ENCODE results near the gene PXDN. TPM values are rescaled to one million over a fixed set of nuclear protein-coding genes. Genes with fewer than 3 reads are reported as not detected.

The PXDN gene
- total and polyA plus RNA-seq, 2 of the 13 experiments (the other 11 are each of a cell fraction or from before 2014, with no cell fraction given) = not detected

- H3K79me2 ChIP-seq (ENCODE audit: insufficient read depth, low read length) = no peaks in the 10 kb centered on the region
- in situ Hi-C loops (cut with HindIII; ENCODE audit: extremely low pct_ligation_motif_present, low pct_unique_long_range_greater_than_20kb) = no loop called here
- no peak overlapping the region for H3K4me3 ChIP-seq (replicated peaks in 1 of 3; ENCODE audit: insufficient read depth in 1 of 3, low read depth in 2 of 3, low read length in 3 of 3)
- intact Hi-C loops (cut with micrococcal nuclease; ENCODE audit: unreplicated experiment) = no loop called here
- peaks cover 8 to 46% of the 10 kb centered on the region in 2 experiments; a peak in 4 of 5 replicates for H3K27me3 ChIP-seq (ENCODE audit: control insufficient read depth in 1 of 2, insufficient read depth in 2 of 2, low read length in 2 of 2)
- no peak overlapping the region for H3K9ac ChIP-seq (ENCODE audit: insufficient read depth, low read depth, low read length)
- WGBS (ENCODE audit: low lambda C conversion rate) = 52% methylated on average over 5 of the region's 6 CpGs
- ATAC-seq (no peak), FAIRE-seq (no peak), DNase-seq (ENCODE audit: low spot score) (no peak)
- BruUV-seq (replicated peaks) = no TSS peak
- no peak overlapping the region for H3K27ac ChIP-seq (ENCODE audit: extremely low read length, insufficient read depth, low read length)
- H3K4me1 ChIP-seq (ENCODE audit: insufficient read depth, low read length) = no peaks in the 10 kb centered on the region
- H3K36me3 ChIP-seq (replicated peaks in 1 of 2; ENCODE audit: control insufficient read depth in 1 of 2, insufficient read depth in 2 of 2, low read length in 2 of 2) = no peaks in the 10 kb centered on the region
- no peak overlapping the region for H3K4me2 ChIP-seq (ENCODE audit: low read depth, low read length)
- ChIA-PET POLR2A (no interaction called here), CTCF (ENCODE audit: low intra/inter-chr PET ratio, low total read pairs) (no interaction called here)
- H4K20me1 ChIP-seq (ENCODE audit: insufficient read depth, low read length) = no peaks in the 10 kb centered on the region
- H2AFZ ChIP-seq (ENCODE audit: low read length) = no peak overlapping the region
- no peak for TF ChIP-seq CAMTA2 (CRISPR knock-in tag; IDR thresholded peaks at IDR 0.05; ENCODE audit: borderline replicate concordance)
- H3K9me3 ChIP-seq (ENCODE audit: low read length) = no peaks in the 10 kb centered on the region
Observed at GRCh38 chr2:1656326-1656960, 87.9 kb downstream of the PXDN start.

GRCh38 chr2:1655461-1655860 is 88.9 kb downstream of the PXDN start:
- no TSS peak for BruUV-seq (replicated peaks)
- in situ Hi-C loops (cut with HindIII; ENCODE audit: extremely low pct_ligation_motif_present, low pct_unique_long_range_greater_than_20kb) (no loop called here), intact Hi-C loops (cut with micrococcal nuclease; ENCODE audit: unreplicated experiment) (no loop called here)
- Histone ChIP-seq H3K36me3 (replicated peaks in 1 of 2; ENCODE audit: control insufficient read depth in 1 of 2, insufficient read depth in 2 of 2, low read length in 2 of 2) (no peaks in the 10 kb centered on the region), H3K27ac (ENCODE audit: extremely low read length, insufficient read depth, low read length) (no peak overlapping the region), H3K27me3 (ENCODE audit: control insufficient read depth in 1 of 2, insufficient read depth in 2 of 2, low read length in 2 of 2) (peaks cover 7 to 46% of the 10 kb centered on the region in 2 experiments; a peak in 4 of 5 replicates), H3K9me3 (ENCODE audit: low read length) (no peaks in the 10 kb centered on the region), H3K9ac (ENCODE audit: insufficient read depth, low read depth, low read length) (no peak overlapping the region), H4K20me1 (ENCODE audit: insufficient read depth, low read length) (no peaks in the 10 kb centered on the region), H3K79me2 (ENCODE audit: insufficient read depth, low read length) (no peaks in the 10 kb centered on the region), H3K4me1 (ENCODE audit: insufficient read depth, low read length) (no peaks in the 10 kb centered on the region), H3K4me2 (ENCODE audit: low read depth, low read length) (no peak overlapping the region), H2AFZ (ENCODE audit: low read length) (no peak overlapping the region), H3K4me3 (replicated peaks in 1 of 3; ENCODE audit: insufficient read depth in 1 of 3, low read depth in 2 of 3, low read length in 3 of 3) (no peak overlapping the region)
- FAIRE-seq (no peak), ATAC-seq (no peak), DNase-seq (ENCODE audit: low spot score) (no peak)
- POLR2A ChIA-PET = no interaction called here
- CTCF ChIA-PET (ENCODE audit: low intra/inter-chr PET ratio, low total read pairs) = no interaction called here
- 50% methylated on average over 3 of the region's 3 CpGs for WGBS (ENCODE audit: low lambda C conversion rate)
- TF ChIP-seq MBD4 (IDR thresholded peaks at IDR 0.05; ENCODE audit: borderline replicate concordance, low read length) (no peak), ZNF331 (CRISPR knock-in tag; IDR thresholded peaks at IDR 0.05) (no peak), ZNF383 (CRISPR knock-in tag; IDR thresholded peaks at IDR 0.05; ENCODE audit: borderline replicate concordance) (no peak), NFIC (IDR thresholded peaks at IDR 0.05; ENCODE audit: low read length) (no peak), SP4 (CRISPR knock-in tag; IDR thresholded peaks at IDR 0.05) (no peak), KAT2B (IDR thresholded peaks at IDR 0.05; ENCODE audit: borderline replicate concordance, low read depth, low read length) (no peak), ZSCAN22 (CRISPR knock-in tag; IDR thresholded peaks at IDR 0.05) (no peak), HOXD1 (CRISPR knock-in tag; IDR thresholded peaks at IDR 0.05) (no peak), ZNF136 (CRISPR knock-in tag; IDR thresholded peaks at IDR 0.05; ENCODE audit: low read depth) (no peak), ZNF780A (CRISPR knock-in tag; IDR thresholded peaks at IDR 0.05) (no peak), RXRB (CRISPR knock-in tag; IDR thresholded peaks at IDR 0.05; ENCODE audit: borderline replicate concordance) (no peak), FOXK1 (CRISPR knock-in tag; IDR thresholded peaks at IDR 0.05; ENCODE audit: borderline replicate concordance, low read depth) (no peak), SIX4 (CRISPR knock-in tag; IDR thresholded peaks at IDR 0.05) (no peak), BCL3 (CRISPR knock-in tag; IDR thresholded peaks at IDR 0.05) (no peak), ZNF781 (CRISPR knock-in tag; IDR thresholded peaks at IDR 0.05; ENCODE audit: borderline replicate concordance, not compliant biosample characterization) (no peak), EZH2 (conservative IDR thresholded peaks at IDR 0.05; ENCODE audit: low read depth, low read length) (no peak)
- TF ChIP-seq, protein P1, sequence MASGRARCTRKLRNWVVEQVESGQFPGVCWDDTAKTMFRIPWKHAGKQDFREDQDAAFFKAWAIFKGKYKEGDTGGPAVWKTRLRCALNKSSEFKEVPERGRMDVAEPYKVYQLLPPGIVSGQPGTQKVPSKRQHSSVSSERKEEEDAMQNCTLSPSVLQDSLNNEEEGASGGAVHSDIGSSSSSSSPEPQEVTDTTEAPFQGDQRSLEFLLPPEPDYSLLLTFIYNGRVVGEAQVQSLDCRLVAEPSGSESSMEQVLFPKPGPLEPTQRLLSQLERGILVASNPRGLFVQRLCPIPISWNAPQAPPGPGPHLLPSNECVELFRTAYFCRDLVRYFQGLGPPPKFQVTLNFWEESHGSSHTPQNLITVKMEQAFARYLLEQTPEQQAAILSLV (CRISPR knock-in tag; IDR thresholded peaks at IDR 0.05; ENCODE audit: borderline replicate concordance) = no peak
